DMS153 treated with DMSO at 0.1 percent for 48 hours (cell line): ENCODE measurements around the gene CALHM4.
"Not testable (repeated sequence)": the region's sequence is repeated elsewhere in the genome, so short reads cannot be mapped to it uniquely, and the experiment has no call there.

Experiments
- DNase-seq: peaks from one replicate; lab custom pipeline; 2025; ENCODE audit not compliant: unreplicated experiment; lab: John Stamatoyannopoulos, UW

The CALHM4 gene

DNA sequence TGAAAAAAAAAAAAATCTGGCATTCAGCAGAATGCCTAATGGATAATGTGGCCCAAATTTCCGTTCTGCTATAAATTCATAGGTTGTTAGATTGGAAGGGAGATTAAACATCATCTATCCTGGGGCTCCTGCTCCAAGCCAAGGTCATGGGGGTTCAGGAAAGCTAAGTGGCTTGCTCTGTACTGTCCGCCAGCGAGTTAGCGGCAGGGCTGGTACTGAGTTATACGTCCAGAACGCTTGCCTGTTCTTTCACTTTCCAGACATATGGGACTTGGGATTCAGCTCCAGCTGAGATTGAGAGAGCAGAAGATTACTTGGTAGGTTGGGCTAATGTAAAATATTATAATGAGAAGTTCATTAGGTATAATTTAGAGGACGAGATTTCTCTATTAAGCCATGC is 18.6 kb downstream of the CALHM4 start:
- no peak for DNase-seq

- no peak for DNase-seq
These were observed 21.7 kb downstream of the CALHM4 start for GRCh38 chr6:116575227-116575626.

GRCh38 chr6:116577486-116577885 is 23.9 kb downstream of the CALHM4 start:
- no peak for DNase-seq

DNA sequence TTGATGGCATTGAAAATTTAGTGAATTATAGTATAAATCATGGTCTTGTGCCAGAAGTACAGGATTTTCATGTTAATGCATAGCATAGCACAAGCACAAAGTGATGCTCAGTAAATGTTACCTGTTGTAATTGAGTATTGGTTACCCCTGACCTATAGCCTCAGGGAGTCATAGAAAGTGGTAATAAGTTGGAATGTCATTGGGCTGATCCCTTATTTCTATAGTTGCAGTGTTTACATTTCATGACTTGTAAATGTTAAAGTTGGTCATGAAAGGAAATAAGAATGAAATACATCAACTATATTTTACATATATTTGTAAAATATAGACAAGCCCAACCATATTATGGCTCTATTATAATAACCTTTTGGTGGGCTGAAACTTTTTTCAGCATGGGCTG is 24.8 kb downstream of the CALHM4 start:
- no peak for DNase-seq

DNA sequence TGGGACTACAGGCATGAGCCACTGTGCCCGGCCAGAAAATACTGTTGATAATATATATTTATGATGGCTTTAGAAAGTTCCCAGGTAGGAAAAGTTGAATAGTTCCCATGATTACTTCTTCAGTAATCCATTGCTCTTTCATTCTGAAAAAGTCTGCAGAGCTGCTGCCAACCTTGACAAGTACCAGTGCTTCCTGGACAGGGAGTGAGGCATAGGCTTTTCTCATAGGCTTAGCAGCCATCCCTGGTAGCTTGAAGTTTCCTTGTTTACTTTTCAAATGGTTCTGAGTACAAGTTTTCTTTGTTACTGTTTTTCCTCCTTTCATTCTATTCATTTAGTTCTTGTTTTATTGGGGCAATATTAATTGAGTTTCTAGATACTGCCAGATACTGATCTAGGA is 25.6 kb downstream of the CALHM4 start:
- no peak for DNase-seq

DNA sequence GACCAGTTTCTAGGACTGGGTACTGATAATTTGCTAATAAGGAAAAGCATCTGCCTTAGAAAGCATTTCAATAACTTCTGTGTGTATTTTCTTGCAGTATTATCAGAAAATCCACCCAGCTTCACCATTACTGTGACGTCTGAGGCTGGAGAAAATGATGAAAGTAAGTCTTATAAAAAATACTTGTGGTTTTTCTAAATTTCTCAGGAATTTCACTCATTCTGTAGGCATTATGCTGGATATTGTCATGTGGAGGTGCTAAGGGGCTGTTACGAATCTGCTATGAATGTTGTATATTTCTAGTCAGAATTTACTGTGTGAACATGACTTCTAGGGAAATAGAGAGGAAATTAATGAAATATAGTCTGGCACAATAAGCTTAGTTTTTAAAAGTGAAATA is 26.6 kb downstream of the CALHM4 start:
- no peak for DNase-seq

DNA sequence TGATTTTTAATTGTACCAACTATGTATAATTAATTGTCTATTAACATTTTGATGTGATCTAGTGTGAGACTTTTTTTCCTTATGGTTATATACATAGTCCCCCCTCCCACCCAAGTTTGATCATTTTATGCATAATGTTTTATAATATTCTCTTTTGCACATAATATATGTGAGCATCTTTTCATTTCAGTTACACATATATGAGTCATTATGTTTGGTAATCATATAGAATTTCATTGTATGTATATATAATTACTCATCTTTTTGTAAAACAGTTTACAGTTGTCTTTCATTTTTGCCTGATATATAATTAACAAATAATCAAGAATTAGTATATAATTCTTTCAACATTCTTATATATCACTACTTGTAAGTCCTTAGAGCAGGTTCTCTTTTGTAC is 32.7 kb downstream of the CALHM4 start:
- DNase-seq: no peak

GRCh38 chr6:116586738-116587137 is 33.2 kb downstream of the CALHM4 start:
- DNase-seq: no peak

GRCh38 chr6:116595247-116595646 is 41.7 kb downstream of the CALHM4 start:
- no peak for DNase-seq

- DNase-seq: no peak
These were observed 43.3 kb downstream of the CALHM4 start for GRCh38 chr6:116596815-116597214.

DNA sequence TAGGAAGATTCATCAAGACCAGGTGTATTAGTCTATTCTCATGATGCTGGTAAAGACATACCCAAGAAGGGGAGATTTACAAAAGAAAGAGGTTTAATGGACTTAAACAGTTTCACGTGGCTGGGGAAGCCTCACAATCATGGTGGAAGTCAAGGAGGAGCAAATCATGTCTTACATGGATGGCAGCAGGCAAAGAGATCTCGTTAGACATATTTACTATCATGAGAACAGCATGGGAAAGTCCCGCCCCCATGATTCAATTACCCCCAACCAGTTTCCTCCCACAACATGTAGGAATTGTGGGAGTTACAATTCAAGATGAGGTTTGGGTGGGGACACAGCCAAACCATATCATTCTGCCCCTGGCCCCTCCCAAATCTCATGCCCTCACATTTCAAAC is 50.4 kb downstream of the CALHM4 start:
- not testable (repeated sequence) for DNase-seq

DNA sequence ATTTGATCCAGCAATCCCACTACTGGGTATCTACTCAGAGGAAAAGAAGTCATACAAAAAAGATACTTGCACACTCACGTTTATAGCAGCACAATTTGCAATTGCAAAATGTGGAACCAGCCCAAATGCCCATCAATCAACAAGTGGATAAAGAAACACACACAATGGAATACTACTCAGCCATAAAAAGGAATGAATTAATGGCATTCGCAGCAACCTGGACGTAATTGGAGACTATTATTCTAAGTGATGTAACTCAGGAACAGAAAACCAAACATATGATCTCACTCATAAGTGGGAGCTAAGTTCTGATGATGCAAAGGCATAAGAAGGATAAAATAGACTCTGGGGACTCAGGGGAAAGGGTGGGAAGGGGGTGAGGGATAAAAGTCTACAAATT is 51.3 kb downstream of the CALHM4 start:
- DNase-seq: not testable (repeated sequence)

DNA sequence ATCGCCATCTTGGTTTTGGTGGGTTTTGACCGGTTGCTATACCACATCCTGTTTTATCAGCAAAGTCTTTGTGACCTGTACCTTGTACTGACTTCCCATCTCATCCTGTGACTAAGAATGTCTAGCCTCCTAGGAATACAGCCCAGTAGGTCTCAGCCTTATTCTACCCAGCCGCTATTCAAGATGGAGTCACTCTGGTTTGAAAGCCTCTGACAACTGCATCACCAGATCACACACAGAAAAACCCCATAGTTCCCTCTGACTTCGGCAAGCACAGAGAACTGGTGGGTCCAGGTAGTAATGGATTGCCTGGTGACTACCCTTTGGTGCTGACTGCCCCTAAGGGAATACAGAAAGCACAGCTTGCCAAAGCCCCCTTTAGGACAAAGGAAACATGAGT is 52.4 kb downstream of the CALHM4 start:
- no peak for DNase-seq
